Stimulated activated CD8-positive, alpha-beta memory T cell treated with anti-CD3 and anti-CD28 coated beads, Interleukin-15, amount 100 ng/mL, for 48 hours (primary cell): ENCODE results near the gene TULP1.
"Not testable (repeated sequence)": the region's sequence is repeated elsewhere in the genome, so short reads cannot be mapped to it uniquely, and the experiment has no call there.

Source experiments
- DNase-seq, 2 donors: peaks; one replicate each; pipeline ENCODE4 v3.0.0-alpha.2; 2020; ENCODE audit warnings: low read depth in 2 of 2

Gene TULP1

DNA sequence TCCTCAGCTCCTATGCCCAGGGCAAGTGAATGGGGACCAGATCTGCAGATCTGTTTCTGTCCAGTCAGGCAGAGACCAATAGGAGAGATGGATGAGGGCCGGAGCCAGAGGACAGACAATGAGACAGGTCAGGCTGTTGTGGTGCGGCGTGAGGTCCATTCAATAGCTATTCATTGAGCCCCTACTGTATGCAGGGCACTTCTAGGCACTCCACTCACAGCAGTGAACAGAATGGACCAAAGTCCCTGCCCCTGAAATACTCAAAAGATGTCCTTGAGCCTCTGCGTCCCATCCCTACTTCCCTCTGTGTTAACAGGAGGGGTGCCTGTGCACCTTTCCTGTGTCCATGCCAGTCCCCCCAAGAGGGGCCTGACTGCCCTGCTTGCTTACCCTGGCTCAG is 8.5 kb upstream of the TULP1 start:
- no peak for DNase-seq

DNA sequence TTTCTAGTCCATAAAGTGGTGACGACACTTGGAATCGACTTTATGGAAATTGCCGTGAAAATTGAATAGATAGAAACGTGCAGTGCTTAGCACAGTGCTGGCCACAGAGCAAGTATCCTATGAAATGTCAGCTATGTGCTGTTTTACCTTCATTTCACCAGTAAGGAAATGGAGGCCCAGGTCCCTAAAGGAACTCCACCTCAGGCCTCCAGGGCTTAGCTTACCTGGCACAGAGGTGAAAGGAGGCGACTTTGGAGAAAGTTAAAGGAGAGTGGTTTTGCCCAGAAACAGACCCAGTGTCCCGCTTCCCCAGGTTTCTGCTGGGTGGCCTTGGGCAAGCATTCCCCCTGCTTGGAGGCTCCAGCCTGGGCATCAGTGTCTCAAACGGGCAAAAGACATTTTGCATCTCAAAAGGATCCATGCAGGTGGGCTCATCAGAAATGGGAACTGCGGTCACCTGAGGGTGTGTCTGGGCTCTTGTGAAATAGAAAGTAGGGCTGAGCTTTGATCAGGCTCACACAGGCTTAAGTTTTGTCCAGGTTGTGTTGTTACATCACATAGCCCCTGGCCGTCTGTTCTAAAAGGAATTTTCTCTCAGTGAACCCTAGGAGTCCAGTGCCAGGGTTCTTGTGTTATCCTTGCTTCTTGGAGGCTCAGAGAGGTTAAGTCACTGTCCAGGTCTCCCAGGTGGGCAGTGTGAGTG is 6.8 kb upstream of the TULP1 start:
- DNase-seq, result no peak

DNA sequence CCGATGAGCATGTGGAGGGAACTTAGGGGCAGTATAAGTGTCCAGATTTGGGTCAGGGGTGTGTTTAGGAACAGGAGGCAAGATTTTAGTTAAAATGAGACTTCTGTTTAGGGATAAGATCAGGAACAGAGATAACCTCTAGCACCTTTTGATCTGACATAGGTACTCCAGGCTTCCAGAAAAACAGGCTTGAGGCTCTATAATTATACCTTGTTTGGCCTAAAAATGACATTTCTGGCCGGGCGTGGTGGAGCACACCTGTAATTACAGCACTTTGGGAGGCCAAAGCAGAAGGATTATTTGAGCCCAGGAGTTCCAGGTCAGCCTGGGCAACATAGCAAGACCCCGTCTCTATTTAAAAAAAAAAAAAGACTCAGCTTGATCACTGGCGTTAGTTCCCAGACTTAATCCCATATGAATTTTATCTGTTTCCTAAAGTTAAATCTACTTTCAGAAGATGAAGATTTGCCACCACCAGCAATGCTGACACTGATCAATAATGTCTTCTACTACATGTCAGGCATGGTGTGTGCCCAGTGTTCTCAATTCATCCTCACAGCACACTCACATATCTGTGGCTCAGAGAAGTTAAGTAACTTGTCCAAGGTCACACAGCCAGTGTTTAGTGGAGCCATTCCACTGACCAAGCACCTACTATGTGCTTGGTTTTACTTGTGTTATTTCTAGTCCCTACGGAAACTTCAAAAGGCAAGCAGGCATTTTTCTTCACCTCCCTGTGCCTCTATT is 6.0 kb upstream of the TULP1 start:
- no peak for DNase-seq

DNA sequence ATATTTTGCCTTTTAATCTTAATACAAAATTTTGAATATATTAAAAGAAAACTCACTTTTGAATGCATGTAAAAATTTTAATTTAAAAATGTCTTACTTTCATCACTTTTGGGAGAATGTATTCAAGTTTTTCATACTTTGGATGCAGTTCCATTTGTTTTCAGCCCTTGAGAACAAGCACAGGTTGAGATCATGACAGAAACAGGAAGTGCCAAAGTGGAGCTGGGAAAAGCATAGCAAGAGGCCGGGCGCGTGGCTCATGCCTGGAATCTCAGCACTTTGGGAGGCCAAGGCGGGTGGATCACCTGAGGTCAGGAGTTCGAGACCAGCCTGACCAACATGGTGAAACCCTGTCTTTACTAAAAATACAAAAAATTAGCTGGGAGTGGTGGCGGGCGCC is 5.3 kb upstream of the TULP1 start:
- DNase-seq, result not testable (repeated sequence)

DNA sequence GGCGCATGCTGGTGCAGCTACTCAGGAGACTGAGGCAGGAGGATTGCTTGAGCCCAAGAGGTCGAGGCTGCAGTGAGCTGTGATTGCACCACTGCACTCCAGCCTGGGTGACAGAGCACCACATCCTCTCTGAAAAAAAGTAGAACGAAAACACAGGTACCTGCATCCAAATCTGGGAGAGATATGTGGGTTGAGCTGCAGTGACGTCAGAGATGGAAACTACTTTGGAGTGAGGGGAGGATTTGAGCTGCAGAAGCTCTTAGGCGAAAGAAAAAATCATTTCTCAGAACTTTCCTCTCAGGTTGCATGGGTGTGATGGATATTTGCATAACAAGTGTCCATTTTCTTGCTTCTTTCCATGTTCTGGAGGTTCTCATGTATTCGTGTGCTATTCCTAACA is 4.0 kb upstream of the TULP1 start:
- DNase-seq, result no peak

DNA sequence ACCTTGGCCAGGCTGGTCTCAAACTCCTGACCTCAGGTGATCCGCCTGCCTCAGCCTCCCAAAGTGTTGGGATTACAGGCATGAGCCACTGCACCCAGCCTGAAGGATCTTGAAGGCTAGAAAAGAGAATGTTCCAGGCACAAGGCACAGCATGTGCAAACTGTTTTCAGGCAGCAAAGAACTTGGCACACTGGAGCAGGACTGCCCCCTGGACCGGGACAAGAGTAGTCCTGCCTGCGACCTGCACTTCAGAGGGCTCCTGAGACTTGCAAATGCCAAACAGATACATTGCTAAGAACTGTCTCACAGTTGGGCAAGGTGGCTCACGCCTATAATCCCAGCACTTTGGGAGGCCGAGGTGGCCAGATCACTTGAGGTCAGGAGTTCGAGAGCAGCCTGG is 3.2 kb upstream of the TULP1 start:
- DNase-seq, result not testable (repeated sequence)

DNA sequence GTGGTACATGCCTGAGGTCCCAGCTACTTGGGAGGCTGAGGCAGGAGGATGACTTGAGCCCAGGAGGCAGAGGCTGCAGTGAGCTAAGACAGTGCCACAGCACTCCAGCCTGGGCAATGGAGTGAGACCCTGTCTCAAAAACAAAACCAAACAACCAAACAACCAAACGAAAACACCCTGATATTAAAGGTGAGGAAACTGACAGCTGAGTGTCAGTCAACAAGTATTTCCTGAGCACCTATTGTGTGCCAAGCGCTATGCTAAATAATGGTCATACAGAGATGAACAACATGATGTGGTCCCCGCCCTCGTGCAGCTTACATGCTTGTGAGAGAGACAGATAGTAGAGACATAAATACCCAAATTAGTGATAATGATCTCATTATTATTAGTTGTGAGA is 1.9 kb upstream of the TULP1 start:
- DNase-seq, result no peak

DNA sequence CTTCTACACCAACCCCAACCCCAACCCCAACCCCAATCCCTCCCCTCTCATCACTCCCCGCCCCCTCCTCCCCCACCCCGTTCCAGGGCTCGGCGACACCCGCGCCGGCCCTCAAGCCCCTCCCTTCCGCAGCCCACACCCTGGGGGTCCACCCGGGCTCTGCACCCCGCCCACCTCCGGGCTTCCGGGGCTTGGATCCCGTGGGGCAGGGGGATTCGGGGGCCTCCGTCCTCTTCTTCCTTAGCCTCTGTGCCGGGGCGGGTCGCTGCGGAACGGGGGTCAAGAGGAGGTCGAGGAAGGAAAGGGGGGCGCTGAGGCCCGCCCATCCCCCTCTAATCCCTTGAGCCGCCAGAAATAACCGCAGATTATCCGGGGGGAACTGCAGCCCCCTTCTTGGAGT is 690 bp downstream of the TULP1 start:
- DNase-seq, result no peak

DNA sequence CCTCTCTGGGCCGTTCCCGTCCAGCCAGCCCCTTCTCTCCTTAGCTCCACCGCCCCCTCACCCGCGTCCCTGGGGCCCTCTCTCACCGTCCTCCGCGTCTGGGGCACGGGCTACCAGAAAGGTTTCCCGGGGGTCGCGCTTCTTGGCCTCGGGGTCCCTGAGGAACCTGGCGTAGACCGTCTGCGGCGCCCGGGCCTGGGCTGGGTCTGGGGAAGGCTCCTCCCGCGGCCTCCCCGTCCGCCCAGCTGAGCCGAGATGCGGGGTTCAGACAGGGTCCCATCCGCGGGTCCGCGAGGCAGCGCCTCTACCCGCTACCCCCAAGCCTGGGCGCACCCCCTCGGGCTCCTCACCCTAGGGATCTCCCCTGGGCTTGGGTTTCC is 1.1 kb downstream of the TULP1 start:
- DNase-seq, result no peak

DNA sequence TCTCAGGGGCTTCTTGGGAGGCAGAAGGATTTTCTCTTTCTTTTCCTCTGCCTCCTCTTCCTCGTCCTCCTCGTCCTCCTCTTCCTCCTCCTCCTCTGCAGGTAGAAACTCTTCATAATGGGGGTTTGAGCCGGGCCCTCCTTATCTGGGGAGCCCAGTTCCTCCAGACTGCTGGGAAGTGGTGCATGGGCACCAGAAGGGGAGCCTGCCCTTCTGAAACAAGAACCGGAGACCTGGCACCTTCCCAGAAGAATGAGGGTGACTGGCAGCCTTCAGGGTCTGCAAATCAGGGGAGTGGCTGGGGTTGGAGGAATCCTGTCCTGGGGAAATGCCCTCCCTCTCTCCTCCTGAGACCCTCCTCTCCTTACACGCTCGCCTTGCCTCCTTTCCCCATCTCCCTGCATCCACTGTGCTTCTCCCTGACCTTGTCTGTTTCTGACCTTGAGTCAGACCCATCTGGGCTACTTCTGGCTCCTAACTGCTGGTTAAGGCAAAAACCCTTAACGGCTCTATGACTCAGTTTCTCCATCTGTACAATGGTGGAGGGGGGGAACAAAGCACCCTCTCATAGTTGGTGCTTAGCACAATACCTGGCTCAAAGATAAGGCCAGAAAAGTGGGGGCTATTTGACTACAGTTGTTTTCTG is 1.7 kb downstream of the TULP1 start:
- no peak for DNase-seq

DNA sequence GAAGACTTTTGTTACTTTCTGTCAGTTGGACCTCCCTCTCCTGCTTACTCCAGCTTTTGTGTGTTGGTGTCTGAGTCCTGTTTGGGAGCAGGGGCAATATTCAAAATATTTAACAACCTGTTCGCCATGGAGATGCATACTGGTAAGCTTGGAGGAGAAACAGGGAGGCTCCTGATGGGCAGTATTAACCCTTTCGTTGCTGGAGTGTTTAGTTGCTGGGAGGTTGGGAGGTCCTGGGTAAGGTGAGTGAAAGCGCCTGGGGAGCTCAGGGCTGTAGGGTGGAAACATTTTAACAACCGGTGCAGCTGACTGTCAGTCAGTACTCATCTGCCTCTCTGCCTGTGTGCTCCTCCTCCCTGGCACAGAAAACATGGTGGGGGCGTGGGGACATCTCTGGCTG is 4.2 kb downstream of the TULP1 start:
- no peak for DNase-seq

DNA sequence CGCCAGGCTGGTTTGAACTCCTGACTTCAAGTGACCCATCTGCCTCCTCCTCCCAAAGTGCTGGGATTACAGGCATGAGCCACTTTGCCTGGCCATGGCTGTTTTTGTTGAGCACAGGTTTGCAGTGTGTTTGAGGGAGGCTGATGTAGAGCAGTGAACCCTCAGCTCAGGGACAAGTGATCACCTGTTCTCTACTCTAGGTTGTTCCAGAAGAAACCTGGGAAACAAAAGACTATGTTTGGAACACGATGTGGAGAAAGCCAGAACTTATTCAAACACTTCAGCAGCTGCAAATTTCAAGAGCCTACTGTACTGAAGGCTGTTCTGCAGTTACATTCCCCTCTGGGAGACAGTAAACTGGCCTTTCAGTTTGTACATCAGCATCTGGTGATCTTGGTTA is 4.7 kb downstream of the TULP1 start:
- DNase-seq, result no peak

DNA sequence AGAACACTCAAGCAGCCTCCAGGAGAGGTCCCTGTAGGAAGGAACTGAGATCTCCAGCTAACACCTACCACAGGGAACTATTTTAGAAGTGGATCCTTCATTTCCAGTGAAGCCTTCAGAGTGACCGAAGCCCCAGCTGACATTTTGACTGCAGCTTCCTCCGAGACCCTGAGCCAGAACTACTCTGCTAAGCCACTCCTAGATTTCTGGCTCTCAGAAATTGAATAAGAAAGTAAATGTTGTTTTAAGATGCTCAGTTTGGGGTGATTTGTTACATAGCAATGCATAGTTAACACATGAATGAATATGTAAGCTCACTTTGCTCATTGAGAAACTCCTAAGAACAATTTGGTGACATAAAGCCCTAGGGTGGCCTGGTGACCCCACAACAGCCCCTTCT is 5.5 kb downstream of the TULP1 start:
- DNase-seq, result no peak

DNA sequence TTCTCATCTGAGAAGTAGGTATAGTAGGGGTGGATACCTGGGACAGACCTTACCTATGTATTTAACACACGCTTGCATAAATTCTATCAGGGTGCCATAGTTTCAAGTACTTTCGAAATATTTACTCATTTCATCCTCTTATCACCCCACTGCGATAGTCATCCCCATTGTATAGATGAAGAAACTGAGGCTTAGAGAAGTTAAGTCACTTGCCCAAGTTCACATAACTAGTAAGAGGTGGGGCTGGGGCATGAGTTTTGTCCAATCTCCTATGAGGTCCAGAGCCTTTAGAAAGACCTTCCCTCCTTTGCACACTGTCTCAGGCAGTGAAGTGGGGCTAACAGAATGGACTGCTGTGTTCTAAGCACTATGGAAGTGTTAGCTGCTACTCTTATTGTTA is 6.2 kb downstream of the TULP1 start:
- no peak for DNase-seq

DNA sequence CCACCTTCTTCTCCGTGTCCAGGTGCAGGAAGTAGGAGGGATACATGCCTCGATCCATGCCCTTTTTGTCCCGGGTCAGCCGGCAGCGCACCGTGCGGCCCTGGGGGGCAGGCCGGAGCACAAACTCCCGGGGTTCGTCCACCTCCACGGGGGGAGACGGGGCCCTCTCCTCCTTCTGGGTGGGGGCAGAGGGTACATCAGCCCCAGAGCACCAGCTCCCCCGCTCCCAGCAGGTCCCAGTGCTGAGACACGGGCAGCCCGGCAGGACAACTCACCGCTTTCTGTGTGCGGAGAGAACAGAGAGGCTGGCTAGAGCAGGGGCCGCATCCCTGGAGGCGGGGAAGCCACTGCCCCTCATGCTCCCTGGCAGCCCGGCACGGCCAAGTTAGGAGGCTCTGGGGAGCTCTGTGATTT is 6.7 kb downstream of the TULP1 start:
- DNase-seq, result no peak

DNA sequence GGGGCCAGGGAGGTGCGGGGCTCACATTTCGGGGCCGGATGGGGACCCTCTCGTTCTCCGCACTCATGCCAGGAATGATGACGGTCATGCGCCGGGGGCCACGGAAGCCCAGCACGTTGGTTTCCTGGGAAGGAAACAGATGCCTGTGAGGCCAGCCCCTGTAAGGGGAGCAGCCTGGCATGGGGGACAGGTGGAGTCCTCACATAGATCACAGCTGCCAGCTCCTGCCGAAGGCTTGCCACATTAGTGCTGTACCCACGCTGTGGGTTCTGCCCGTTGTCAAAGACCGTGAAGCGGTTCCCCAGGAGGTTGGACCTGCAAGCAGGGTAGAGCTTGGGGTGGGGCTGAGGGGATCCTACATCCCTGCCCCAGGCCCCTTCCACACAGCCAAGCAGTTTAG is 9.2 kb downstream of the TULP1 start:
- no peak for DNase-seq

DNA sequence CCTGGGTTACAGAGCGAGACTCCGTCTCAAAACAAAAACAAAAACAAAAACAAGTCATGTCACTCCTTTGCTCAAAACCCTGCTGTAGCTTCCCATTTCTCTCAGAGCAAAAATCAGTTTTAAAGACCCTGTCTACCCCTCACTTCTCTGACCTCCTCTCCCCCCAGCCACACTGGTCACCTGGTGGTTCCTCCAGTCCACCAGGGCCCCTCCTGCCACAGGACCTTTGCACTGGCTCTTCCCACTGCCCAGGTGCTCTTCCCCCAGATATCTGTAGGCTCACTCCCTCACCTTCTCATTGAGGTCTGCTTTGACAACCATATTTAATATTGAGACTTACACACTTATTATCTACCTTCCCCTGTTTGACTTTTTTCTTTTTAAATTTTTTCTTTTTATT is 10.9 kb downstream of the TULP1 start:
- DNase-seq, result no peak

DNA sequence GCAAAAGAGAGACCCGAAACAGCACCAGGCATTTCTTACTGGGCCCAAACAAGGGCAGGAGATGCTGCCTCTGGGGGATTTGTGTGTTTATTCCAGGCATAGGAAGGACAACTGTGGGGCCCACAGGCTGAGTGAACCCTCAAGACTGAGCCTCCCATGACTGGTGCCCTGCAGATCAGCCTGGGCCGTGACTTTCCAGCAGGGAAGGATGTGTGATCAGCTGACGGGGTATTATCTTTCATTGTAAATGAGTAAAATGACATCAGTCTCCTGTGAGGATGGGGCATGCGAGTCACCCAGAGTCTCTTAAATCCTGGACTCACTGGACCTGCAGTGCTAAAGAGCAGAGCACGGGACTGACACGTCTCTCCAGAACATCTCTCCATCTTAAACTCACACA is 11.9 kb downstream of the TULP1 start:
- no peak for DNase-seq

DNA sequence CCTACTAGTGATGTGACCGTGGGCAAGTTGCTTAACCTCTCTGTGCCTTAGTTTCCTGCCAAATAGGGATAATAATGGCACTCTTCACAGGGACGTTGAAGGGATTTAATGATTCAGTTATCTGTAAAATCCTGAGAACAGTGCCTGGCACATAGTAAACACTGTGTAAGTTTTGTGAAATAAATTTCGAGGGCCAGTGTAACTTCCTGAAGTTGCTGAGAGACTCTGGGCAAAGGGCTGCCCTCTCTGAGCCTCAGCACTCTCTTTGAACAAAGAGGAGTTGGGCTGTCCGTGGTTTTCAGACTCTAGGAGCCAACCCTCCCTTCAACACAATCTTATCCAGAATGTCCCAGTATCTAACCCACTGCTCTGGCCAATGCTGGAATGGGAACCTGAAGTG is 13.3 kb downstream of the TULP1 start:
- DNase-seq, result no peak

DNA sequence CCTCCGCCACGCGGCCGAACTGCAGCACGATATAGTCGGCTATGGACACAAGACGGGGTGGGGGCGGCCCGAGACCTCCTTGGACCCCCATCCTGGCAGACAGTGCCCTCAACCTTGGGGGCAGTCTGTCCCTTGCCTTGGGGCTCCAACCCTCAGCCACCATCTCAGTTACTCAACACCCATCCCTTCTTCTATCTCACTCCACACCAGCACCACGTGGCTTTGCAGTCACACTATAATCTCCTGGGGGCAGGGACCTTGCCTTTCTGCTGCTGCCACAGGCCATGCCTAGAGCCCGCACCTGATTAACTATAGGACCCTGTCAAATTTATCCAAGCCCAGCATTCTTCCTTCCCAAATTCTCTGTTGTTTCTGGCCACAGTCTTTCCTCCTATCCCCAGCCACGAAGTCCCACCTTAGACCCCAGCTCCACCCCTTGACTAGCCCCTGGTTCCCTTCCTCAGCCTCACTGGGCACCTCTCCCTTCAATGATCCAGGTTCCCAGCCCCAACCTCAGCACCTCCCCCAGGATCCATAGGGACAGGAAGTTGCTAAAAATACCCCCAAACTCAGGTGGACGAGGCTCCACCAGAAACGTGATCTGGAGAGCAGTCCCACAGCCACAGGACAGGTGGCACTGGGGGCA is 14.2 kb downstream of the TULP1 start:
- no peak for DNase-seq

DNA sequence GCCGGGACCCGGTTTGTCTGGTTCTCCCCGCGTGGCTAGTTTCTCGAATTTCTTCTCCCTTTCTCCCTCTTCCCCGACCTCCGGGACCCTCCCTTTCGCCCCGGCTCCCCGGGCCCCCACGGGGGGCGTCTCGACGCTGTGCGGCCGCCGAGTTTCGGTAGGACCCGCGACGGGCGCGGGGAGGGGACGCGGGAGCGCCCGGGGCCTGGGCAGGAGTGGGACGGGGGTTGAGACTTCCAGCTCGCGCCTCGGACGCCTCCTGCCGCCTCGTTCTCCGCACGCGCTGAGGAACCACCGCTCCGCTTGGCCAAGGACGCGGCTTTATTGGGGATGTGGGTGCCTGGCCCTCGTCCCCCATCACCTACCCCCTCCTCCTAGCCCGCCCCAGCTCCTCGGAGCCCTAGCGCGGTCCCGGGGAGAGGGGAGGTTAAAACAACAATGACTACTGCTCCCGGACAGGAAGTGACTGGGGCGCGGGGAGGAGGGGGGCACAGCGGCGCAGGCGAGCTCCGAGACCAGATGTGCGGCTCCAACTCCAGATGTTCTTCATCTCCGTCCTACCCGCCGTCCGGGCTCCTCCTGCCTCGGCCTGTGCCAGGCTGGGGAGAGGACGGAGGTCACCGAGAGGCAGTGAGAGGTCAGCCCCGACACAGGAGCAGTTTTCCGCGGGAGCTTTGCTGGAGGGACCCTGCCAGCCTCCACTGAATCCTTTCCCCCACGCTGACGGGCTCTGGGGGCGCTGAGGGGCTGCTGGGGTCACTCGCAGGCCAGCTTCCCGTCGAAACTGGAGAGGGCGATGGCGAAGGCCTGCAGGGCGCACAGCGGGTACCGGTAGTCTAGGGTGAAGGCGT is 14.9 kb downstream of the TULP1 start:
- no peak for DNase-seq
